Endothelial cell of umbilical vein (primary cell): ENCODE data around the gene ABAT. TPM values are rescaled to one million over a fixed set of nuclear protein-coding genes. Genes with fewer than 3 reads are reported as not detected.

Source experiments
- BruUV-seq: library from RNA; stranded (reverse); fragments of 400-500 nt; replicated peaks from 2 replicates; lab custom pipeline; 2021; lab: Mats Ljungman, UMichigan
- CTCF ChIA-PET: fragments of 300-600, 350-600 bp; sonication (Branson Sonifier 250); formaldehyde crosslinking; loops from one replicate; lab custom pipeline; 2021; ENCODE audit warnings: antibody characterized with exemption, inconsistent platforms; lab: Charles Lee
- POLR2A ChIA-PET: fragments of 300-600, 350-600 bp; sonication (Branson Sonifier 250); formaldehyde crosslinking; loops from one replicate; lab custom pipeline; 2021; ENCODE audit warnings: antibody characterized with exemption, inconsistent platforms; lab: Charles Lee
- DNase-seq: peaks from one replicate; pipeline ENCODE4 v3.0.0-alpha.2; 2011; ENCODE audit warnings: low read depth, low spot score
- FAIRE-seq: peaks from 2 replicates; lab custom pipeline; 2011; peaks lifted over from hg19 to GRCh38; lab: Jason Lieb, UNC
- H2AFZ ChIP-seq: 2 replicates; pipeline ENCODE4 v1.6.0; 2012; ENCODE audit warnings: low read depth, low read length, control low read depth, inconsistent platforms
- H3K27ac ChIP-seq: 2 replicates; pipeline ENCODE4 v1.5.1; 2011; ENCODE audit warnings: low read depth, mild to moderate bottlenecking, control low read depth, low read length, moderate library complexity; ENCODE audit not compliant: insufficient read depth
- H3K27me3 ChIP-seq, 2 experiments: 2 replicates each; pipeline versions ENCODE4 v1.6.0 to v1.6.1; 2011; ENCODE audit warnings: low read length in 2 of 2, mixed read lengths in 1 of 2; ENCODE audit not compliant: control insufficient read depth in 2 of 2, insufficient read depth in 2 of 2
- H3K36me3 ChIP-seq, 2 experiments: 2 replicates in 1 of 2; 3 replicates in 1 of 2; pipeline ENCODE4 v1.5.1; 2011; ENCODE audit warnings: low read length in 2 of 2, mild to moderate bottlenecking in 1 of 2, moderate library complexity in 1 of 2; ENCODE audit not compliant: control insufficient read depth in 2 of 2, insufficient read depth in 2 of 2; ENCODE audit errors: extremely low read depth in 1 of 2
- H3K4me1 ChIP-seq: 3 replicates; pipeline ENCODE4 v1.5.1; 2011; ENCODE audit warnings: mild to moderate bottlenecking, low read length; ENCODE audit not compliant: control insufficient read depth, insufficient read depth; ENCODE audit errors: extremely low read depth
- H3K4me2 ChIP-seq: 2 replicates; pipeline ENCODE4 v1.6.1; 2011; ENCODE audit warnings: low read length, control low read depth, mixed read lengths; ENCODE audit not compliant: insufficient read depth
- H3K4me3 ChIP-seq, 3 experiments: fragments of 200-600 bp in 1 of 3; sonication (generic), shearing (Covaris generic) in 1 of 3; replicated peaks in 1 of 3; 2 replicates each; pipeline ENCODE4 v1.5.1; 2011 to 2016; ENCODE audit warnings: control low read depth in 3 of 3, low read length in 3 of 3, mild to moderate bottlenecking in 2 of 3, inconsistent platforms in 1 of 3, low read depth in 1 of 3, moderate library complexity in 1 of 3; ENCODE audit not compliant: insufficient read depth in 1 of 3
- H3K79me2 ChIP-seq: 2 replicates; pipeline ENCODE4 v1.6.0; 2012; ENCODE audit warnings: low read length, inconsistent platforms; ENCODE audit not compliant: control insufficient read depth, insufficient read depth
- H3K9ac ChIP-seq: replicated peaks from 2 replicates; pipeline ENCODE3; 2011; ENCODE audit warnings: low read length, control low read depth; ENCODE audit not compliant: insufficient read depth; ENCODE audit errors: extremely low read depth
- H3K9me1 ChIP-seq: replicated peaks from 3 replicates; pipeline ENCODE4 v1.6.0; 2011; ENCODE audit warnings: mild to moderate bottlenecking, low read length; ENCODE audit not compliant: control insufficient read depth, insufficient read depth; ENCODE audit errors: extremely low read depth
- H3K9me3 ChIP-seq: replicated peaks from 2 replicates; pipeline ENCODE4 v1.5.1; 2012; ENCODE audit warnings: low read length, inconsistent platforms; ENCODE audit not compliant: control insufficient read depth, insufficient read depth
- H4K20me1 ChIP-seq: replicated peaks from 2 replicates; pipeline ENCODE3; 2011; ENCODE audit warnings: mild to moderate bottlenecking, low read length; ENCODE audit not compliant: control insufficient read depth, insufficient read depth; ENCODE audit errors: extremely low read depth
- CTCF ChIP-seq, 2 donors: IDR thresholded peaks; 1 replicate in 1 of 2; 2 replicates in 1 of 2; pipeline ENCODE4 v1.5.1; 2011; ENCODE audit warnings: low read length in 2 of 2, mild to moderate bottlenecking in 2 of 2, moderate library complexity in 2 of 2, control low read depth in 1 of 2, inconsistent platforms in 1 of 2, low read depth in 1 of 2; ENCODE audit not compliant: insufficient read depth in 1 of 2; ENCODE audit errors: extremely low read depth in 1 of 2
- EZH2 ChIP-seq: IDR thresholded peaks from 2 replicates; pipeline ENCODE4 v1.6.1; 2012; ENCODE audit warnings: borderline replicate concordance, low read depth, mild to moderate bottlenecking, moderate library complexity, low read length, inconsistent platforms; ENCODE audit not compliant: severe bottlenecking
- FOS ChIP-seq: IDR thresholded peaks from 2 replicates; pipeline ENCODE4 v1.6.1; 2011; ENCODE audit warnings: mild to moderate bottlenecking, low read length, moderate library complexity, borderline replicate concordance; ENCODE audit not compliant: insufficient read depth
- GATA2 ChIP-seq: IDR thresholded peaks from 2 replicates; pipeline ENCODE4 v1.7.0; 2011; ENCODE audit warnings: low read depth, mild to moderate bottlenecking, moderate library complexity, mixed read lengths, low read length; ENCODE audit not compliant: insufficient read length, insufficient read depth
- JUN ChIP-seq: IDR thresholded peaks from 2 replicates; pipeline ENCODE4 v1.6.1; 2011; ENCODE audit warnings: borderline replicate concordance, low read depth; ENCODE audit not compliant: insufficient read length, insufficient read depth
- MAX ChIP-seq: IDR thresholded peaks from 2 replicates; pipeline ENCODE4 v1.6.1; 2011; ENCODE audit not compliant: insufficient read depth, insufficient read length
- MYC ChIP-seq: IDR thresholded peaks from one replicate; pipeline ENCODE4 v1.6.1; 2011; ENCODE audit warnings: mild to moderate bottlenecking, low read depth, low read length
- POLR2A ChIP-seq: IDR thresholded peaks from 2 replicates; pipeline ENCODE4 v1.6.1; 2012; ENCODE audit warnings: low read depth, mild to moderate bottlenecking, control low read depth, low read length
- POLR2AphosphoS5 ChIP-seq: IDR thresholded peaks from 2 replicates; pipeline ENCODE4 v1.6.1; 2012; ENCODE audit warnings: low read depth, mild to moderate bottlenecking, control low read depth, low read length, moderate library complexity; ENCODE audit not compliant: insufficient read depth
- dilution Hi-C: fragments of 300-500 bp; cut with MboI; formaldehyde crosslinking; loops from one replicate; pipeline ENCODE4 v1.15.0; 2019; ENCODE audit warnings: low sequenced_read_pairs; ENCODE audit not compliant: extremely low pct_ligation_motif_present
- intact Hi-C: fragments of 100-400 bp; cut with micrococcal nuclease; formaldehyde crosslinking; loops from one replicate; pipeline ENCODE4 v1.10.0; 2022
- polyA plus RNA-seq, 4 experiments: library from polyadenylated mRNA; depleted of rRNA in 3 of 4; stranded (reverse) in 3 of 4; unstranded in 1 of 4; fragments of >200 nt; gene quantifications; 2 replicates each; pipeline versions ENCODE4 v1.2.1 to v1.2.3, GENCODE V29; 2011 to 2012; ENCODE audit warnings: missing spikeins in 1 of 4
- total RNA-seq: library from RNA; stranded (reverse); gene quantifications from 2 replicates; pipeline ENCODE4 v1.2.3, GENCODE V29; 2021

ABAT gene
- total and polyA plus RNA-seq, 2 donors (not counting 3 experiments of a cell fraction or from before 2014, with no cell fraction given), result 1.3 to 1.4 TPM

GRCh38 chr16:8663192-8664089 lies 11.0 kb upstream of the ABAT start:
- ChIA-PET CTCF (interaction anchor here (1.2 to 6.2 kb wide), 4 partner anchors 128 to 370 kb away, joined by 3 to 92 read pairs (median 22); partner anchors contain the start of gene LITAFD), POLR2A (no interaction called here)
- no peaks in the 10 kb centered on the region for H4K20me1 ChIP-seq
- H3K9me3 ChIP-seq, result no peaks in the 10 kb centered on the region
- no peaks in the 10 kb centered on the region for H3K36me3 ChIP-seq
- no TSS peak for BruUV-seq
- no peak overlapping the region for H3K9ac ChIP-seq
- no peak overlapping the region for H3K4me3 ChIP-seq
- H3K27me3 ChIP-seq, result no peaks in the 10 kb centered on the region
- no peak for TF ChIP-seq MAX
- dilution Hi-C loops, result no loop called here
- no peak for FAIRE-seq
- H3K4me2 ChIP-seq, result no peak overlapping the region
- no peaks in the 10 kb centered on the region for H3K4me1 ChIP-seq
- no peaks in the 10 kb centered on the region for H3K9me1 ChIP-seq
- no peaks in the 10 kb centered on the region for H3K79me2 ChIP-seq
- no peak overlapping the region for H3K27ac ChIP-seq
- intact Hi-C loops, result no loop called here
- no peak overlapping the region for H2AFZ ChIP-seq
- no peak for DNase-seq

- intact Hi-C loops (no loop called here), dilution Hi-C loops (no loop called here)
- no peak for DNase-seq
- H3K4me2 ChIP-seq, result no peak overlapping the region
- no peaks in the 10 kb centered on the region for H3K79me2 ChIP-seq
- H3K4me3 ChIP-seq, result no peak overlapping the region
- ChIA-PET POLR2A (no interaction called here), CTCF (interaction anchor here (1.1 to 3.6 kb wide), 4 partner anchors 99 to 344 kb away, joined by 3 to 22 read pairs (median 6); no protein-coding TSS in a partner anchor)
- H2AFZ ChIP-seq, result no peak overlapping the region
- no peaks in the 10 kb centered on the region for H3K9me3 ChIP-seq
- no peak for FAIRE-seq
- H3K27me3 ChIP-seq, result no peaks in the 10 kb centered on the region
- H3K27ac ChIP-seq, result no peak overlapping the region
- H3K9me1 ChIP-seq, result no peaks in the 10 kb centered on the region
- TF ChIP-seq EZH2 (no peak), GATA2 (no peak), JUN (no peak), FOS (no peak), MYC (no peak), MAX (no peak), POLR2A (no peak), CTCF (IDR thresholded peaks at IDR 0.05; ENCODE audit: extremely low read depth in 1 of 2, insufficient read depth in 1 of 2, low read depth in 1 of 2, low read length in 2 of 2) (no peak), POLR2AphosphoS5 (no peak)
- no peak overlapping the region for H3K9ac ChIP-seq
- H3K36me3 ChIP-seq, result no peaks in the 10 kb centered on the region
- H3K4me1 ChIP-seq, result no peaks in the 10 kb centered on the region
- no TSS peak for BruUV-seq
- no peaks in the 10 kb centered on the region for H4K20me1 ChIP-seq
Observed at GRCh38 chr16:8665529-8665928, 8.9 kb upstream of the ABAT start.
